PC-3 (cell line): ENCODE data around the gene PRR5L.

Experiments used
- CTCF ChIP-seq: fragments of 300-600 bp; sonication (generic); conservative IDR thresholded peaks from 2 replicates; pipeline ENCODE4 v1.5.1; 2017; ENCODE audit warnings: antibody characterized with exemption, low read depth, mild to moderate bottlenecking, low read length
- EZH2 ChIP-seq: fragments of 300-600 bp; sonication (generic); IDR thresholded peaks from one replicate; pipeline ENCODE4 v1.6.1; 2017; ENCODE audit warnings: antibody characterized with exemption, mild to moderate bottlenecking, low read length; ENCODE audit not compliant: unreplicated experiment

- TF ChIP-seq CTCF (no peak), EZH2 (no peak)
These were observed 67.5 kb downstream of the PRR5L start for GRCh38 chr11:36363361-36364268.
